Measurements from ENCODE around the gene ZGPAT. TPM values are rescaled to one million over a fixed set of nuclear protein-coding genes. Genes with fewer than 3 reads are reported as not detected.
"Not testable (repeated sequence)": the region's sequence is repeated elsewhere in the genome, so short reads cannot be mapped to it uniquely, and the experiment has no call there.

The ZGPAT gene
- polyA plus RNA-seq (2012; ENCODE audit: insufficient read depth, insufficient read length) = 33.0 TPM

- DNase-seq (ENCODE audit: low read depth, low spot score) = peak; percentile 80
- H3K4me3 ChIP-seq (ENCODE audit: low read length) = peak within 1 kb of the TSS; percentile 84
Observed at GRCh38 chr20:63707558-63708300, at the start of gene ZGPAT, which contains the start of gene ARFRP1. Gene ZGPAT (plus strand): TSS chr20:63708039. CDS start chr20:63708581, 542 bp downstream. Gene ARFRP1 (minus strand): TSS chr20:63707976. CDS start chr20:63707091, 885 bp downstream.

- DNase-seq (ENCODE audit: low read depth, low spot score) = no peak
- H3K4me3 ChIP-seq (ENCODE audit: low read length) = peak overlapping the region; percentile 97
Observed at GRCh38 chr20:63658749-63659187, 49.1 kb upstream of the ZGPAT start.

DNA sequence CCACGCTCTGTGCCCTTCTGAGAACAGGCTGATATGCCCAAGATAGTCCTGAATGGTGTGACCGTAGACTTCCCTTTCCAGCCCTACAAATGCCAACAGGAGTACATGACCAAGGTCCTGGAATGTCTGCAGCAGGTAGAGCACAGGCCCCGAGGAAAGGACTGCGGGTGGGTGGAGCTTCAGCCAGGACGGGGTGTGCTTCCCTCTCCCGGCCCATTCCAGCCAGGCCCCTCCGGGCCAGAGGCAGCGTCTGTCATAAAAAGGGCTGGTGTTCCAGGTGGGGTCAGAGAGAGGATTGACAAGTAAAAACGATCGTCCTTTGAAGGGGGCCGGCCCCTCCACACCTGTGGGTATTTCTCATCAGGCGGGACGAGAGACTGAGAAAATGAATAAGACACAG, 48.5 kb upstream of the ZGPAT start:
- H3K4me3 ChIP-seq (ENCODE audit: low read length) = peak overlapping the region; percentile 97
- DNase-seq (ENCODE audit: low read depth, low spot score) = no peak

- not testable (repeated sequence) for DNase-seq (ENCODE audit: low read depth, low spot score); H3K4me3 ChIP-seq (ENCODE audit: low read length)
Observed at GRCh38 chr20:63660174-63660573, 47.7 kb upstream of the ZGPAT start.

GRCh38 chr20:63660622-63661021, 47.2 kb upstream of the ZGPAT start:
- no peak overlapping the region for H3K4me3 ChIP-seq (ENCODE audit: low read length)
- no peak for DNase-seq (ENCODE audit: low read depth, low spot score)

- DNase-seq (ENCODE audit: low read depth, low spot score) = no peak
Observed at GRCh38 chr20:63661108-63661507, 46.7 kb upstream of the ZGPAT start.

GRCh38 chr20:63661959-63662812, 45.7 kb upstream of the ZGPAT start:
- no peak for DNase-seq (ENCODE audit: low read depth, low spot score)
- no peak overlapping the region for H3K4me3 ChIP-seq (ENCODE audit: low read length)

More at GRCh38 chr20:63661108-63661507, 46.7 kb upstream of the ZGPAT start:
- no peak overlapping the region for H3K4me3 ChIP-seq (ENCODE audit: low read length)

- H3K4me3 ChIP-seq (ENCODE audit: low read length) = no peak overlapping the region
- DNase-seq (ENCODE audit: low read depth, low spot score) = no peak
Observed at GRCh38 chr20:63662813-63663189, 45.0 kb upstream of the ZGPAT start.

DNA sequence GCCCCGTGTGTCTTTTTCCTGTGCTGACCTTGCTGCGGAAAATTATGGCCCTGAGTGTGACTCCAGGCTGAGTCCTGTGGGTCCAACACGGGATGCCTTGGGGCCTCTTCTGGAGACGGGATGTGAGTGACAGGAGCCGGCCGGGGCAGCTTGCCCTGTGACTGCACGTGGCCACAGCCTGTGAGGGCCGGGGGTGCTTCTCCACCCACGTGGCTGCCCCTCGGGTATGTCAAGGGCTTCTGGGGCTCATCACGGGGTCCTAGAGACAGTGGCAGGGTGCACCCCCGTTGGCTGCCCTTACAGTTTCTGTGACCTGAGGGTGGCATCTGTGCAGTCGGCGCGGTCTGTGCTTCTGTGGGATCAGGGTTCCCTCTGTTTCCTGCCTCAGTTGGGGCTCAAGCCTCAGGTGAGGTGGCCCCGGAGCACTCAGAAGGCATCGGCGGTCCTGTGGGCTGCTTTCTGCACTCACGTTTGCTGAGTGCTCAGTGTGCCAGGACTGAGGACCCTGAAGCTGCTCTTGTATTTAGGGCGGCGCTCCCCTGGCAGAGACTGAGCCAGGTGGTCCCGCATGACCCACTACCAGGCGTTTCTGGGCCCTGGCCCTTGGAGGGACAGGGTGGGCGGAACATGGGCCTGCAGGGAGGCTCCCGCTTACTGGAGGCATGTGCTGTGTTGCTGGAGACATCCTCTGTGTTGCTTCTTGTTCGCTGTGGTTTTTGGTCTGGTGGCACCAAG, 44.3 kb upstream of the ZGPAT start:
- no peak overlapping the region for H3K4me3 ChIP-seq (ENCODE audit: low read length)
- no peak for DNase-seq (ENCODE audit: low read depth, low spot score)

DNA sequence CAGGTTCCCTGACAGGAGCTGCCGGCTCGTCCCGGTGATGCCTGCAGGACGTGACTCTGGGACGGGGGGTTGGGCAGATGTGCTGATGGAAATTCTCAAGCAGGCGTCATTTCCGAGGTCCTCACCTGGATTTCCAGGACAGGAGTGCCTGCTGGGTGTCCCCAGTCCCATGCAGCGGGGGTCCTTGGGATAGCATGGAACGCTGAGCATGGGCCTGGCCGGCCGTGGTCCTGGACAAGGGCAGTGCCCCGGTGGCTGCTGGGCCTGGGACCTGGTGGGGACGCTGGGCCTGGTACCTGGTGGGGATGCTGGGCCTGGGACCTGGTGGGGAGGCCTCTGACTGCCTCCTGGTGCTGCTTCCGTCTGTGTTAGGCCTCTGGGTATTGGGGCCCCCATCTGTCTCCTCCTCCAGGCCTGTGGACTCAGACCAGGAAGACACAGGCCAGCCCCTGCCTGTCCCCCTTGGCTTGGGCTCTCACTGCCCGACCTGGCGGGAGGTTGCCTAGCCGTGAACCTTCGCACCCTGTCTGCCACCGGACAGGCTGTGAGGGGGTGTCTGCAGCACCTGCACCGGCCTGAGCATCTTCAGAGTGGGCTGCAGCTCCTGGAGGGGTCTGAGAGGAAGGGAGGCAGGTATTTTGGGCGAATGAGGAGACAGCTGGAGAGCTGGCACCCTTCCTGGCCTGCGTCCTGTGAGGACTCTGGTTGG, 43.5 kb upstream of the ZGPAT start:
- DNase-seq (ENCODE audit: low read depth, low spot score) = no peak
- no peak overlapping the region for H3K4me3 ChIP-seq (ENCODE audit: low read length)

DNA sequence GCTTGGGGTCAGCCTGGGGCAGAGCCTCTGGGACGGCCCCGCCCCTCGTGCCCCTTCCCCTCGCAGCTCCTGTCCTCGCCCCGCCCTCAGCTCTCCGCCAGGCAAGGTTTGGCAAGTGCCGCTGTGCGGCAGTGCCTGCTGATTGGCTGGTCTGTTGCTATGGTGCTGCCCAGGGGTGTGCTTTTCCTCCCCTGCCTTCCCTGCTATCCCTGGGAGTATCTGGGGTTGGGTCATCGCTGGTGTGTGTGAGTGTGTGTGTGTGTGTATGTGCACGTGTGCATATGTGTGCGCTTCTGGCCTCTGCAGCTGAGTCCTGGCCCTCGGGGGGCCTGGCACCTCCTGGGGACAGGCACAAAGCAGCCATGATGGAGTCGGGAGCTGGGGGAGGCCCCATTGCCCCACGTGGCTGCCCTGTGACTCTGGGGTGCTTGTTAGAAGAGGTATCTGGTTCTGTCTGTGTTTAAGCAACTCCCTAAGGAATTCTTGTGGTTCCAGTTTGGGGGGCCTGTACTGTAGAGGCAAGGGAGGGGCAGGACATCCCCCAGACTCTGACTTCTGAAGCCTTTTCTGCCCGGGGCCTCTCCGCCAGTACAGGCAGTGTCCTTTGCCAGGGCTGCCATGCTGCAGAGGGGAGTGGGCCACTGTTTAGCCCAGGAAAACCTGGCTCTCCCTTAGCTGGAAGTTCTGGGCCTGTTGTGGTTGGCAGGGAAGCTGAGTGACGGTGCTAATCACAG, 42.8 kb upstream of the ZGPAT start:
- DNase-seq (ENCODE audit: low read depth, low spot score) = no peak
- H3K4me3 ChIP-seq (ENCODE audit: low read length) = no peak overlapping the region

GRCh38 chr20:63665708-63666107, 42.1 kb upstream of the ZGPAT start:
- no peak for DNase-seq (ENCODE audit: low read depth, low spot score)
- no peak overlapping the region for H3K4me3 ChIP-seq (ENCODE audit: low read length)

GRCh38 chr20:63667858-63668257, 40.0 kb upstream of the ZGPAT start:
- no peak for DNase-seq (ENCODE audit: low read depth, low spot score)
- no peak overlapping the region for H3K4me3 ChIP-seq (ENCODE audit: low read length)

DNA sequence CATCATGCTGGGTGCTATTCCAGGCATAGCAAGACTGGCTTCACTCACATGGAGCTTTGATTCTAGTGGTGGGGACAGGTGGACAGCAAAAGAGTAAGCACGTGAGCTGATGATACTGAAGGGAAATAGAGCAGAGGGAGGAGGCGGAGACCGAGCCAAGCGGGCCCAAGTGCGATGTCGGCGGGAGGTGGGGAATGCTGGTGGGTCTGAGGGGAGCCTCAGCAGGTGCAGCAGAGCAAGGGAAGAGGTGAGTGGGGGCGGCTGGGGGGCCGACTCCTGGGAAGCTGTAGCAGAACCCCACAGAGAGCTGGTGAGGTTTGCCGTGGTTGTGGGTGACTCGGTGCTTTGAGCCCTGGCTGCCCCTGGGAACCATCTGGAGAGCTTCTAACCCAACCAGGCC, 39.5 kb upstream of the ZGPAT start:
- no peak for DNase-seq (ENCODE audit: low read depth, low spot score)

DNA sequence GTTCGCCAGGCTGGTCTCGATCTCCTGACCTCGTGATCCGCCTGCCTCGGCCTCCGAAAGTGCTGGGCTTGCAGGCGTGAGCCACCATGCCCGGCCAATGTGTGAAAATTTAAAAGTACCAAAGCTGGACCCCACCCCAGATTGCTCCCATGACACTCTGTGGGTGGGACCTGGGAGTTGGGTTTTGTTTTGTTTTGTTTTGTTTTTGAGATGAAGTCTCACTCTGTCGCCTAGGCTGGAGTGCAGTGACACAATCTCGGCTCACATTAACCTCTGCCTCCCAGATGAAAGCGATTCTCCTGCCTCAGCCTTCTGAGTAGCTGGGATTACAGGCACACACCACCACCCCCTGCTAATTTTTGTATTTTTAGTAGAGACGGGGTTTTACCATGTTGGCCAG, 36.1 kb upstream of the ZGPAT start:
- DNase-seq (ENCODE audit: low read depth, low spot score); H3K4me3 ChIP-seq (ENCODE audit: low read length): not testable (repeated sequence)

More for the DNA sequence above, 39.5 kb upstream of the ZGPAT start:
- no peak overlapping the region for H3K4me3 ChIP-seq (ENCODE audit: low read length)

- H3K4me3 ChIP-seq (ENCODE audit: low read length) = no peak overlapping the region
- DNase-seq (ENCODE audit: low read depth, low spot score) = no peak
Observed at GRCh38 chr20:63672666-63673065, 35.2 kb upstream of the ZGPAT start.

GRCh38 chr20:63673951-63674350, 33.9 kb upstream of the ZGPAT start:
- H3K4me3 ChIP-seq (ENCODE audit: low read length) = no peak overlapping the region
- DNase-seq (ENCODE audit: low read depth, low spot score) = no peak

GRCh38 chr20:63675681-63676368, 32.0 kb upstream of the ZGPAT start:
- no peak for DNase-seq (ENCODE audit: low read depth, low spot score)
- no peak overlapping the region for H3K4me3 ChIP-seq (ENCODE audit: low read length)
